MM.1S (cell line): ENCODE data around the gene SH3GL3.

Experiments used
- DNase-seq: peaks from one replicate; pipeline ENCODE4 v3.0.0-alpha.2; 2015
- H2AFZ ChIP-seq: fragments of 300-600 bp; sonication (generic); 2 replicates; pipeline ENCODE4 v1.6.0; 2016; ENCODE audit warnings: antibody characterized with exemption, low read length
- H3F3A ChIP-seq: fragments of 300-600 bp; sonication (generic); 2 replicates; pipeline ENCODE4 v1.6.1; 2016; ENCODE audit warnings: mild to moderate bottlenecking, antibody characterized with exemption, low read length, moderate library complexity, mixed read lengths; ENCODE audit not compliant: insufficient read depth
- H3K27ac ChIP-seq: fragments of 300-600 bp; sonication (generic); 2 replicates; pipeline ENCODE4 v1.5.1; 2016; ENCODE audit warnings: mild to moderate bottlenecking, low read length
- H3K27me3 ChIP-seq: fragments of 300-600 bp; sonication (generic); replicated peaks from 2 replicates; pipeline ENCODE4 v1.6.0; 2016; ENCODE audit warnings: low read length; ENCODE audit not compliant: insufficient read depth
- H3K36me3 ChIP-seq: fragments of 300-600 bp; sonication (generic); replicated peaks from 2 replicates; pipeline ENCODE4 v1.6.1; 2016; ENCODE audit warnings: mild to moderate bottlenecking, low read length, mixed read lengths; ENCODE audit not compliant: insufficient read depth
- H3K4me1 ChIP-seq: fragments of 300-600 bp; sonication (generic); 2 replicates; pipeline ENCODE4 v1.6.1; 2016; ENCODE audit warnings: low read length, mixed read lengths
- H3K4me2 ChIP-seq: fragments of 300-600 bp; sonication (generic); 2 replicates; pipeline ENCODE4 v1.6.0; 2016; ENCODE audit warnings: low read depth, low read length
- H3K4me3 ChIP-seq: fragments of 300-600 bp; sonication (generic); 2 replicates; pipeline ENCODE4 v1.5.1; 2016; ENCODE audit warnings: low read length, mixed read lengths
- H3K79me2 ChIP-seq: fragments of 300-600 bp; sonication (generic); 2 replicates; pipeline ENCODE4 v1.6.1; 2016; ENCODE audit warnings: mixed run types, low read length, mixed read lengths
- H3K9ac ChIP-seq: fragments of 300-600 bp; sonication (generic); 2 replicates; pipeline ENCODE4 v1.6.1; 2016; ENCODE audit warnings: low read length, mixed read lengths
- H3K9me2 ChIP-seq: fragments of 300-600 bp; sonication (generic); replicated peaks from 2 replicates; pipeline ENCODE4 v1.6.1; 2016; ENCODE audit warnings: mild to moderate bottlenecking, low read length, mixed read lengths; ENCODE audit not compliant: insufficient read depth
- H3K9me3 ChIP-seq: fragments of 300-600 bp; sonication (generic); replicated peaks from 2 replicates; pipeline ENCODE4 v1.6.1; 2016; ENCODE audit warnings: mild to moderate bottlenecking, low read length, mixed read lengths; ENCODE audit not compliant: insufficient read depth
- H4K20me1 ChIP-seq: fragments of 300-600 bp; sonication (generic); 2 replicates; pipeline ENCODE4 v1.6.1; 2016; ENCODE audit warnings: mild to moderate bottlenecking, low read length, moderate library complexity, mixed read lengths; ENCODE audit not compliant: insufficient read depth
- CTCF ChIP-seq: fragments of 300-600 bp; sonication (generic); IDR thresholded peaks from 2 replicates; pipeline ENCODE4 v1.5.1; 2016; ENCODE audit warnings: antibody characterized with exemption, low read length, mixed read lengths
- EZH2 ChIP-seq: fragments of 300-600 bp; sonication (generic); optimal IDR thresholded peaks from 2 replicates; pipeline ENCODE3; 2017; ENCODE audit warnings: low read depth, mild to moderate bottlenecking, antibody characterized with exemption, low read length, mixed read lengths
- EZH2phosphoT487 ChIP-seq: fragments of 300-600 bp; sonication (generic); IDR thresholded peaks from 2 replicates; pipeline ENCODE4 v1.6.1; 2018; ENCODE audit warnings: antibody characterized with exemption, low read length

The SH3GL3 gene

GRCh38 chr15:83558146-83558545 lies 111.0 kb downstream of the SH3GL3 start:
- H3K4me2 ChIP-seq = no peak overlapping the region
- no peak for DNase-seq
- H3K9me2 ChIP-seq = no peaks in the 10 kb centered on the region
- no peak overlapping the region for H3K4me3 ChIP-seq
- H3K27ac ChIP-seq = no peak overlapping the region
- no peaks in the 10 kb centered on the region for H3F3A ChIP-seq
- H3K4me1 ChIP-seq = no peaks in the 10 kb centered on the region
- H3K27me3 ChIP-seq = no peaks in the 10 kb centered on the region
- TF ChIP-seq EZH2 (no peak), CTCF (no peak), EZH2phosphoT487 (no peak)
- H3K9me3 ChIP-seq = no peaks in the 10 kb centered on the region
- H3K36me3 ChIP-seq = no peaks in the 10 kb centered on the region
- no peak overlapping the region for H3K9ac ChIP-seq
- H2AFZ ChIP-seq = no peak overlapping the region
- H4K20me1 ChIP-seq = no peaks in the 10 kb centered on the region
- no peaks in the 10 kb centered on the region for H3K79me2 ChIP-seq

- TF ChIP-seq EZH2 (no peak), EZH2phosphoT487 (no peak), CTCF (peak; percentile 85)
- Histone ChIP-seq H3K36me3 (no peaks in the 10 kb centered on the region), H3K27me3 (no peaks in the 10 kb centered on the region), H2AFZ (no peak overlapping the region), H3K4me2 (no peak overlapping the region), H3K9me3 (no peaks in the 10 kb centered on the region), H3F3A (no peaks in the 10 kb centered on the region), H3K9me2 (no peaks in the 10 kb centered on the region), H3K4me1 (no peaks in the 10 kb centered on the region), H3K27ac (no peak overlapping the region), H3K4me3 (no peak overlapping the region), H4K20me1 (no peaks in the 10 kb centered on the region), H3K79me2 (no peaks in the 10 kb centered on the region), H3K9ac (no peak overlapping the region)
- peak; percentile 62 for DNase-seq
Observed at GRCh38 chr15:83559310-83559966, 112.3 kb downstream of the SH3GL3 start.

- no peak for DNase-seq
- Histone ChIP-seq H3K27me3 (no peaks in the 10 kb centered on the region), H4K20me1 (no peaks in the 10 kb centered on the region), H3K9me3 (no peaks in the 10 kb centered on the region), H3K9me2 (no peaks in the 10 kb centered on the region), H3K79me2 (no peaks in the 10 kb centered on the region), H2AFZ (no peak overlapping the region), H3F3A (no peaks in the 10 kb centered on the region), H3K36me3 (no peaks in the 10 kb centered on the region), H3K27ac (no peak overlapping the region), H3K4me2 (no peak overlapping the region), H3K4me3 (no peak overlapping the region), H3K9ac (no peak overlapping the region), H3K4me1 (no peaks in the 10 kb centered on the region)
- no peak for TF ChIP-seq CTCF
- TF ChIP-seq EZH2phosphoT487 = no peak
- no peak for TF ChIP-seq EZH2
Observed at GRCh38 chr15:83561661-83562060, 114.5 kb downstream of the SH3GL3 start.
